GM18858 (cell line): ENCODE measurements around the gene RNASE12.
"Not testable (repeated sequence)": the region's sequence is repeated elsewhere in the genome, so short reads cannot be mapped to it uniquely, and the experiment has no call there.

Experiments
- ATAC-seq: cut with Tn5 transposase; IDR thresholded peaks from one replicate; pipeline ENCODE4 v1.9.1; 2021; ENCODE audit not compliant: unreplicated experiment

The RNASE12 gene

GRCh38 chr14:20591235-20591634, at the start of gene RNASE12:
Gene RNASE12, minus strand, starts transcription at chr14:20591376. Its CDS starts 653 bp downstream, at chr14:20590723.
- ATAC-seq: no peak

GRCh38 chr14:20632831-20633691, 41.9 kb upstream of the RNASE12 start:
- ATAC-seq: peak; percentile 71

- no peak for ATAC-seq
These were observed 41.3 kb upstream of the RNASE12 start for GRCh38 chr14:20632448-20632830.

GRCh38 chr14:20631880-20632389, 40.8 kb upstream of the RNASE12 start:
- no peak for ATAC-seq

- no peak for ATAC-seq
These were observed 40.1 kb upstream of the RNASE12 start for GRCh38 chr14:20631023-20631879.

GRCh38 chr14:20630340-20631022, 39.3 kb upstream of the RNASE12 start:
- ATAC-seq: no peak

- no peak for ATAC-seq
These were observed 37.1 kb upstream of the RNASE12 start for GRCh38 chr14:20628063-20628854.

- ATAC-seq: no peak
These were observed 36.3 kb upstream of the RNASE12 start for GRCh38 chr14:20627346-20628027.

- ATAC-seq: no peak
These were observed 35.1 kb upstream of the RNASE12 start for GRCh38 chr14:20626274-20626673.

- ATAC-seq: no peak
These were observed 33.4 kb upstream of the RNASE12 start for GRCh38 chr14:20624495-20625070.

GRCh38 chr14:20623798-20624197, 32.6 kb upstream of the RNASE12 start:
- ATAC-seq: no peak

- no peak for ATAC-seq
These were observed 31.7 kb upstream of the RNASE12 start for GRCh38 chr14:20622816-20623291.

- no peak for ATAC-seq
These were observed 29.8 kb upstream of the RNASE12 start for GRCh38 chr14:20620798-20621478.

GRCh38 chr14:20619688-20620087, 28.5 kb upstream of the RNASE12 start:
- ATAC-seq: not testable (repeated sequence)

- ATAC-seq: no peak
These were observed 27.1 kb upstream of the RNASE12 start for GRCh38 chr14:20618271-20618749.

- ATAC-seq: no peak
These were observed 26.2 kb upstream of the RNASE12 start for GRCh38 chr14:20617138-20618003.

GRCh38 chr14:20615996-20616395, 24.8 kb upstream of the RNASE12 start:
- no peak for ATAC-seq
